ENCODE data around the gene CTU2.

CTU2 gene

GRCh38 chr16:88713568-88714419, 7.5 kb downstream of the CTU2 start:
- no peak for DNase-seq (ENCODE audit: low read depth in 1 of 2, low spot score in 1 of 2)

GRCh38 chr16:88714420-88715302, 8.4 kb downstream of the CTU2 start:
- no peak for DNase-seq (ENCODE audit: low read depth in 1 of 2, low spot score in 1 of 2)

DNA sequence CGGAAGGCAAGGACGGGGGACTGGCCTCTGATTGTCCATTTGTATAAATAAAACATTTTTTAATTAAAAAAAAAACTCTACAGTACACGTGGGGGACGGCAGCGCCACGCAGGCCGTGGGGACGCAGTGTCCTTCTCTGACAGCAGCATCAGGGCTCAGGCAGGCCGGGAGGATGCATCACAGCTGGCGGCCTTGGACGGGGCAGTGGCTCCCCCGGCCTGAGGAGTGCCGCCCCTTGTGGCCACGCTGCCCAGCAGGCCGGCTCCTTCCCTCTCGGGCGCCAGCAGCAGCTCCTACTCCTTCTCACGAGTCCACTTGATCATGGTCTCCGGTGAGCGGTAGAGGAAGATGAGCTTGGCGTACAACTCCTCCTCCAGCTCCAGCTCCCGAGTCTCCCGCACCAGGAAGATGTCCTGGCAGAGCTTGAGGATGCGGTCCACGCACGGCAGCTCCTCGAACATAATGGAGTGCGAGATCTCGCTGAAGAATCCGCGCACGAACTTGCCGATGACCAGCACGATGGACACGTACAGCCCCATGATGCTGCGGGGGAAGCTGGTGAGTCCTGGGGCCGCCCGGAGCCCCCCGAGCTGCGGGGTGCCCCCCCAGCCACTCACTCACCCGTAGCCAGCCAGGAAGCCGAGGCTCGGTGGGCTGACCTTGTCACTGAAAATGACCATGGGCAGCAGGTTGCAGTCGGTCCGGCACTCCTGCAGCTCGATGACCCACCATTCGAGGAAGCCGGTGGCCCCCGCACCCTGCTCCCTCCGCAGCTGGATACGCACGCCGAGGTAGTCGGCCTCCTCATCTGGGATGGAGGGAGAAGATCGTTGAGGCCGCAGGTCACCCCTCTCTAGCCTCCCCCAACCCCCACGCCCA, 9.2 kb downstream of the CTU2 start:
- no peak for DNase-seq (ENCODE audit: low read depth in 1 of 2, low spot score in 1 of 2)

GRCh38 chr16:88716201-88716600, 9.9 kb downstream of the CTU2 start:
- DNase-seq (ENCODE audit: low read depth in 1 of 2, low spot score in 1 of 2) = no peak

GRCh38 chr16:88716601-88717001, 10.3 kb downstream of the CTU2 start:
- DNase-seq (ENCODE audit: low read depth in 1 of 2, low spot score in 1 of 2) = no peak

DNA sequence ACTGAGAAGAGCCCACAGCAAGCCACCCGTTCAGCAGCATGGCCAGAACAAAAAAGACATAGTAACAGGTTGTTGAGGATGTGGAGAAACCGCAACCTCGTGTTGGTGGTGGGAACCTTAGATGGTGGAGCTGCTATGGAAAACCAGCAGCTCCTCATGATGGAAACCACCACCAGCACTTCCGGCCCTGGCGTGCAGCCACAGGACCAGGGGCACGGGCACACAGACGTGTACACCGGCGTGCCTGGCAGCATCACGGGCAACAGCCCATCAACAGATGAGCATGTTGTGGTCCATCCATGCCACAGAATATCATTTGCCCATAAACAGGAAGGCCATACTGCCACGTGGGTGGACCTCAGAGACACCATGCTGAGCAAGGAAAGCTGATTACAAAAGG, 11.9 kb downstream of the CTU2 start:
- no peak for DNase-seq (ENCODE audit: low read depth in 1 of 2, low spot score in 1 of 2)

- no peak for DNase-seq (ENCODE audit: low read depth in 1 of 2, low spot score in 1 of 2)
Measured at GRCh38 chr16:88719267-88719932, 13.1 kb downstream of the CTU2 start.

DNA sequence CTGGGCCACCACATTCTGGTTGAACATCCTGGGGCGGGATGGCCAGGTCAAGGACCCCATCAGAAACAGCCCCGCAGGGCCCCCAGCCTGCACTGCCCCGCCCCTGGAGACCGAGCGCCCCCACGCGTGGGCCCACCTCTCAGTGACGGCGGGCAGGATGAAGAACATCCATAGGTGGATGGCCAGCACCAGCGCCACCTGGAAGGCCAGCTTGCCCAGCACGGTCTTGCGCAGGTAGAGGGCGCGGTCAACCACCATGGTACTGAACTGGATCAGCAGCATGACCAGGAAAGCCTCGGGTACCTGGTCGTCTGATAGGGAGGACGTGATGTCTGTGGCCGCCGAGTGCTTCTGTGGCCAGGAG, 13.6 kb downstream of the CTU2 start:
- no peak for DNase-seq (ENCODE audit: low read depth in 1 of 2, low spot score in 1 of 2)

GRCh38 chr16:88720396-88720970, 14.2 kb downstream of the CTU2 start:
- DNase-seq (ENCODE audit: low read depth in 1 of 2, low spot score in 1 of 2) = no peak

DNA sequence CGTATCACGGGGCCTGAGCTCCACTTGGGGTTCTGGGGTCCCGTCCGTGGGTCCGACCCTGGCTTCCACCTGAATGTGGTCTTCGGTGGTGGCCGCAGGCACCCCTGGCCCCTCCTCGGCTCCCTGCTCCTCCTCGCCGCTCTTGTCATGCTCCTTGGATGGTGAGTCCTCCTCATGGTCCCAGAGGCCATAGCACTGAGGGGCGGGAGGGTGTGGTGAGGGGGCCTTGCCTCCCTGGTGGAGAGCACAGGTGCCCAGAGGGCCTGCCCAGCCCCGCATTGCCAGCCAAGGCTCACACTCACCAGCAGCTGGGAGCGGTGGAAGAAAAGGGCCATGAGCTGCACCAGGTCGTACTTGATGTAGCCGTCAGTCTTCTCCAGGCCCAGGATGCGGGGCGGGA, 14.9 kb downstream of the CTU2 start:
- DNase-seq (ENCODE audit: low read depth in 1 of 2, low spot score in 1 of 2) = no peak

- no peak for DNase-seq (ENCODE audit: low read depth in 1 of 2, low spot score in 1 of 2)
Measured at GRCh38 chr16:88721815-88722755, 15.8 kb downstream of the CTU2 start.

- DNase-seq (ENCODE audit: low read depth in 1 of 2, low spot score in 1 of 2) = no peak
Measured at GRCh38 chr16:88722784-88723506, 16.6 kb downstream of the CTU2 start.

- DNase-seq (ENCODE audit: low read depth in 1 of 2, low spot score in 1 of 2) = no peak
Measured at GRCh38 chr16:88723507-88723887, 17.2 kb downstream of the CTU2 start.

DNA sequence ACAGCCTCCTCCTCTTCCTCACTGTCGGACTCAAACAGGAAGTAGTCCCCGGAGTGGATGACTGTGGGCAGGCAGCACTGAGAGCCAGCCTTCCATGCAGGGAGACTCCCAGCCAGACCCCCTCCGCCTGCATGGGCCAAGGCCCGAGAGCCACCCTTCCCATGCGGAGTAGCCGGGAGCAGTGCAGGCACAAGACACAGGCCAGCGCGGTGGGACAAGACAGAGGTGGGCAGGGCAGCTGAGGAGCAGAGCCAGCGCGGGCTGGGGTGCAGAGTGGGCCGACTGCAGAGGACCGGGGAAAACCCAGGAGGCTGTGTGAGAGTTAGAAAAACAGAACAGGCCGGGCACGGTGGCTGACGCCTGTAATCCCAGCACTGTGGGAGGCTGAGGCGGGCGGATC, 17.6 kb downstream of the CTU2 start:
- DNase-seq (ENCODE audit: low read depth in 1 of 2, low spot score in 1 of 2) = no peak

DNA sequence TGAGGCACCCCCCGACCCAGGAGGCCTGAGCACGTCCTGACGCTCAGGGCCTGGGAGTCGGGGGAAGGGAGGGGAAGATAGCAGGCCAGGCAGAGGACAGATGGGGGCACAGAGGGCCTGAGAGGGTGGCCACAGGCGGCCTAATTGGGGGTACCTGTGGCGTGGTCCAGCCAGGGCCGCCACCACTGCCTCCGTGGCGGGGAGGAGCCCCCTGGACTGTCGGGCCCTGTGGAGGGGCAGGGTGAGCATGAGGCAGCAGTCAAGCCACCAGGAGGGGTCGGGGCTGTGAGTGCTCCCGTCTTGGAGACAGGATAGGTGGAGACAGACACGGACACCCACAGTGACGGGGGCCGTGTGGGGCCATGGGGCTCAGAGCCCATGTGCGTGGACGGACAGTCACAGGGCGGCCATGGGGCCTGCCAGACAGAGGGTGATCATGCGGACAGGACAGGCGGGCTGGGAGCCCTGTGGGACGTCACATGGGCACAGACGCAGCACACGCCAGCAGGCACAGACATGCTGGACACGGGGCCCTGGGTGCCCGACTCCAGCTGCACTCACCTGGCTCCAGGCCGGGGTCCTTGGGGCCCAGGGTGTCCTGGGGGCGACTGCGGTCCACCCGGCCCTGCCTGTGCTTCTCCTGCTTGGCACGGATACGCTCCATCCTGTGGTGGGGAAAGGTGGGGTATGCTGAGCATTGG, 18.7 kb downstream of the CTU2 start:
- no peak for DNase-seq (ENCODE audit: low read depth in 1 of 2, low spot score in 1 of 2)

DNA sequence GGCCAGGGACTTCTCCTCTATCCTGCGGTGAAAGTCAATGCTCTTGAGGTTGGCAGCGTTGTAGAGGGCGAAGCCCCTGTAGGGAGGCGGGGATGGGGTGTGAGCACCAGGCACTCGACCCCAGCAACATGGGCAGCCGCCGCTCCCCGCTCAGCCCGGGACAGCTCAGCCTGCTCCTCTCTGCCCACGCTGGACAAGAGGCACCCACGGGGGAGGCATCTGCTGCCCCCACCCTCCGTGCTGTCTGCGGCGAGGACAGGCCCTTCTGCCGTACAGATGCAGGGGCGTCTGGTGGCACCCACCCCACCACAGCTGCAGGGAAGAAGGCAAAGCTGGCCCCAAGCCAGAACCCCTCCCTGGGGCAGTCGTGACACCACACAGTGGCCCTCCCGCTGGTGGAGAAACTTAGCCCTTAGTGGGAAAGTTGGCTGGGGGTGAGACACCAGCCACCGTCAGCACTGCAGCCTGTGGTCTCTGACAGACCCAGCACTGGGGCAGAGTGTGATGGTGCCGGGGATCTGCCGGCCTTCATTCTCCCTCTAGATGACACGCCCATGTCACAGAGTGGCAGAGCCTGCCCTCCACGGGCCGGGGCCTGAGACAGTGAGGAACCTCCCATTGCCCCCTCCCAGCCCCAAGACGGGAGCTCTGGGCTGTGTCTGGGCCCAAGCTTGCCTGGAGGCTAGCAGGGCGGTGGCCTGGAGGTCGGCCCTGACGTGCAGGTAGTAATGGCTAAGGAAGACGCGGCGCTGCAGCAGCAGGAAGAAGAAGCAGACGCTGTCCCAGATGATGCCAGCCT, 19.5 kb downstream of the CTU2 start:
- no peak for DNase-seq (ENCODE audit: low read depth in 1 of 2, low spot score in 1 of 2)

GRCh38 chr16:88726408-88726749, 20.1 kb downstream of the CTU2 start:
- DNase-seq (ENCODE audit: low read depth in 1 of 2, low spot score in 1 of 2) = no peak

Measured in stimulated activated CD4-positive, alpha-beta T cell treated with anti-CD3 and anti-CD28 coated beads, Interleukin-15, amount 100 ng/mL, for 1 hour (primary cell).